ENCODE measurements around the gene KCNG1. TPM values are rescaled to one million over a fixed set of nuclear protein-coding genes. Genes with fewer than 3 reads are reported as not detected.
"Not testable (repeated sequence)": the region's sequence is repeated elsewhere in the genome, so short reads cannot be mapped to it uniquely, and the experiment has no call there.

The KCNG1 gene
- total RNA-seq, 1 donor from 2014 or later = 78.8 TPM

GRCh38 chr20:50980071-50980681, 42.7 kb downstream of the KCNG1 start:
- peaks cover 12% of the 10 kb centered on the region for H3K4me1 Mint-ChIP-seq (ENCODE audit: unreplicated experiment)
- H3K9me3 Mint-ChIP-seq = no peaks in the 10 kb centered on the region
- no peak for DNase-seq (ENCODE audit: extremely low spot score, unreplicated experiment)
- H3K36me3 Mint-ChIP-seq = no peaks in the 10 kb centered on the region
- peaks cover 33% of the 10 kb centered on the region for H3K27me3 Mint-ChIP-seq
- no peak overlapping the region for H3K4me3 Mint-ChIP-seq
- peak overlapping the region; percentile 85 for H3K27ac Mint-ChIP-seq
- TF ChIP-seq, protein P1, sequence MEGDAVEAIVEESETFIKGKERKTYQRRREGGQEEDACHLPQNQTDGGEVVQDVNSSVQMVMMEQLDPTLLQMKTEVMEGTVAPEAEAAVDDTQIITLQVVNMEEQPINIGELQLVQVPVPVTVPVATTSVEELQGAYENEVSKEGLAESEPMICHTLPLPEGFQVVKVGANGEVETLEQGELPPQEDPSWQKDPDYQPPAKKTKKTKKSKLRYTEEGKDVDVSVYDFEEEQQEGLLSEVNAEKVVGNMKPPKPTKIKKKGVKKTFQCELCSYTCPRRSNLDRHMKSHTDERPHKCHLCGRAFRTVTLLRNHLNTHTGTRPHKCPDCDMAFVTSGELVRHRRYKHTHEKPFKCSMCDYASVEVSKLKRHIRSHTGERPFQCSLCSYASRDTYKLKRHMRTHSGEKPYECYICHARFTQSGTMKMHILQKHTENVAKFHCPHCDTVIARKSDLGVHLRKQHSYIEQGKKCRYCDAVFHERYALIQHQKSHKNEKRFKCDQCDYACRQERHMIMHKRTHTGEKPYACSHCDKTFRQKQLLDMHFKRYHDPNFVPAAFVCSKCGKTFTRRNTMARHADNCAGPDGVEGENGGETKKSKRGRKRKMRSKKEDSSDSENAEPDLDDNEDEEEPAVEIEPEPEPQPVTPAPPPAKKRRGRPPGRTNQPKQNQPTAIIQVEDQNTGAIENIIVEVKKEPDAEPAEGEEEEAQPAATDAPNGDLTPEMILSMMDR (conservative IDR thresholded peaks at IDR 0.05) = no peak

DNA sequence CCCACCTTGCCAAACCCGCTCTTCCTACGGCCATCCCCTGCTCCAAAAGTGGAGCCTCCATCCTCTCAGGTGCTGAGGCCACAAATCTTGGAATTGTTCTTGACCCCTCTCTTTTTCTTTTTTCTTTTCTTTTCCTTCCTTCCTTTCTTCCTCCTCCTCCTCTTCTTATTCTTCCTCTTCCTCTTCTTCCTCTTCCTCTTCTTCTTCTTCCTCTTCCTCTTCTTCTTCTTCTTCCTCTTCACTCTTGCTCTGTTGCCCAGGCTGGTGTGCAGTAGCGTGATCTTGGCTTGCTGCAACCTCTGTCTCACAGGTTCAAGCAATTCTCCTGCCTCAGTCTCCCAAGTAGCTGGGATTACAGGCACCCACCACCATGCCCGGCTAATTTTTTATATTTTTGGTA, 44.4 kb downstream of the KCNG1 start:
- H3K4me3 Mint-ChIP-seq; H3K27ac Mint-ChIP-seq; H3K36me3 Mint-ChIP-seq; DNase-seq (ENCODE audit: extremely low spot score, unreplicated experiment); H3K9me3 Mint-ChIP-seq: not testable (repeated sequence)
- Mint-ChIP-seq H3K4me1 (ENCODE audit: unreplicated experiment) (peaks cover 12% of the 10 kb centered on the region), H3K27me3 (peaks cover 37% of the 10 kb centered on the region)

DNA sequence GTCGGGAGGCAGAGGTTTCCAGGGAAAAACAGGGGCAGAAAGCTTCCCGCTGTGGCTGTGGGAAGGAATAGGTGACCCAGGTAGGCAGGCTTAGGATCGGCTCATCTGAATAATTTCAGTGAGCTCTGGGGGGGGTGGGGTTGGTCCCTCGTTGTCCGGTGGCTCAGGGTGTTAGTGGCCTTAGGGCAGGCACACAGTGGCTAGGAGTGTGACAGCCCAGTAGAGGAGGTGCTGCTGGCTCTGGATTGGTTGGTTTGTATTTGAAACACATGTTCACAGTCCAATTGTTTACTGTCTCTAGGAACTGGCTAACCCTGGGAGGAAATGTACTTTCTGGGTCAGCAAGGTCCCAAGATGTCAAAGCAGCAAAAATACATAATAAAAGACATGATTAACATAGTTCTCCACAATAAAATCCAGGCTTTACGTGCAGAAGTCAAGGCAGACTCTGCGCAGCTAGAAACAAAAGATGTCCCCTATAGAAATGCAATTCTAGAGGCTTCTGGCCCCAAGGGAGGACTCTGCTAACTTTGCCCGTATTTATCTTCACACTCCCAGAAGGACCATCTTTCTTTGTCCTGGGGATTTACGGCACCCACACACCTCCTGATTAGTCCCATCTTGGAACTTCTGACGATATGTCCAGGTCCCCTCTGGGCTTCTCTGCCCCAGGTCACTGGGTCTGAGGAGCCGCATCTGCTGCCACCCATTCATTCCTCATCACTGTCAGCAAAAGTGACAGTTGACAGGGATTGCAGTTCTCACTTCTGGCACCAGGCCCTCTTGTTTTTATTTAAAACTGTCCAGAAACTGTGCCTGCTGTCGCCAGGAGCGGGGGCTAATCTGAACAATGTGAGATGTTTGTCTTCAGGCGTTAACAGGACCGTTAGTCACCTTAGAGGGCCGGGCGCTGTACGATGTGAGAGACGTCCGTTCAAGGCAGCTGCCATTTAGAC, 45.6 kb downstream of the KCNG1 start:
- Mint-ChIP-seq H3K27me3 (peaks cover 41% of the 10 kb centered on the region), H3K9me3 (peaks cover 4% of the 10 kb centered on the region), H3K4me3 (no peak overlapping the region), H3K27ac (no peak overlapping the region), H3K4me1 (ENCODE audit: unreplicated experiment) (peaks cover 12% of the 10 kb centered on the region), H3K36me3 (no peaks in the 10 kb centered on the region)
- DNase-seq (ENCODE audit: extremely low spot score, unreplicated experiment) = no peak
- TF ChIP-seq, protein P1 (conservative IDR thresholded peaks at IDR 0.05) = no peak

DNA sequence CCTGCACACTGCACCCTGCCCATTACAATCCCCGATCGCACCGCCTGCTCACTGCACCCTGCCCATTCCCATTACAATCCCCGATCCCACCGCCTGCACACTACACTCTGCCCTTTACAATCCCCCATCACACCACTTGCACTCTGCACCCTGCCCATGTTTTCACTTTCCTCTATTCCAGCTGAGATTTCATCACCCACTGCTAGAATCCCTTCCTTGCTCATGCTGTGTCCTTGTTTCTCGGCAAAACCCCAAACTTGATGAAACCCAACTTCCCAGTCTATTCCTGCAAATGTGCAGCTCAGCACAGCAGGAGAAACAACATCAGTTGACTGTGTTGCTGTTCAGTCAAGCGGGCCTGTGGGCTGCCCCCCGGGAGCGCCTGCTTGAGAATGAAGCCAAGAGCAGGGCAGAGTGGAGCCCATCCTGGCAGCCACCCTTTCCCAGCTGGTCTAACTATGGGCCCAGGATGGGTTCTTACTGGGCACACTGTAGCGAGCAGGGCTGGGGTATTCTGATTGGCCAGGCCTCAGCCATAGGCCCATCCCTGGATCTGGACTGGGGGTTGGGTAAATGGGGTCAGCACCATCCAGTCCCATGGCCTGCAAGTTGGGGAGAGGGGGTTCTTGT, 47.1 kb downstream of the KCNG1 start:
- Mint-ChIP-seq H3K27me3 (peaks cover 45% of the 10 kb centered on the region), H3K4me1 (ENCODE audit: unreplicated experiment) (peaks cover 6% of the 10 kb centered on the region), H3K9me3 (peaks cover 4% of the 10 kb centered on the region), H3K27ac (no peak overlapping the region), H3K4me3 (no peak overlapping the region), H3K36me3 (no peaks in the 10 kb centered on the region)
- DNase-seq (ENCODE audit: extremely low spot score, unreplicated experiment) = no peak
- TF ChIP-seq, protein P1 (conservative IDR thresholded peaks at IDR 0.05) = no peak

- Mint-ChIP-seq H3K4me1 (ENCODE audit: unreplicated experiment) (peaks cover 13% of the 10 kb centered on the region), H3K36me3 (no peaks in the 10 kb centered on the region), H3K27ac (no peak overlapping the region), H3K27me3 (peaks cover 34% of the 10 kb centered on the region), H3K9me3 (peaks cover 4% of the 10 kb centered on the region), H3K4me3 (no peak overlapping the region)
- no peak for DNase-seq (ENCODE audit: extremely low spot score, unreplicated experiment)
- TF ChIP-seq, protein P1 (conservative IDR thresholded peaks at IDR 0.05) = no peak
Measured at GRCh38 chr20:50969912-50970311, 53.0 kb downstream of the KCNG1 start.
